ENCODE measurements around the gene ETNK2.
"Not testable (repeated sequence)": the region's sequence is repeated elsewhere in the genome, so short reads cannot be mapped to it uniquely, and the experiment has no call there.

The ETNK2 gene

GRCh38 chr1:204099754-204100153, 52.1 kb downstream of the ETNK2 start:
- DNase-seq (ENCODE audit: low read depth in 3 of 3), result not testable (repeated sequence)

GRCh38 chr1:204098683-204099082, 53.2 kb downstream of the ETNK2 start:
- no peak for DNase-seq (ENCODE audit: low read depth in 3 of 3)

- DNase-seq (ENCODE audit: low read depth in 3 of 3), result no peak
Measured at GRCh38 chr1:204096931-204097330, 54.9 kb downstream of the ETNK2 start.

DNA sequence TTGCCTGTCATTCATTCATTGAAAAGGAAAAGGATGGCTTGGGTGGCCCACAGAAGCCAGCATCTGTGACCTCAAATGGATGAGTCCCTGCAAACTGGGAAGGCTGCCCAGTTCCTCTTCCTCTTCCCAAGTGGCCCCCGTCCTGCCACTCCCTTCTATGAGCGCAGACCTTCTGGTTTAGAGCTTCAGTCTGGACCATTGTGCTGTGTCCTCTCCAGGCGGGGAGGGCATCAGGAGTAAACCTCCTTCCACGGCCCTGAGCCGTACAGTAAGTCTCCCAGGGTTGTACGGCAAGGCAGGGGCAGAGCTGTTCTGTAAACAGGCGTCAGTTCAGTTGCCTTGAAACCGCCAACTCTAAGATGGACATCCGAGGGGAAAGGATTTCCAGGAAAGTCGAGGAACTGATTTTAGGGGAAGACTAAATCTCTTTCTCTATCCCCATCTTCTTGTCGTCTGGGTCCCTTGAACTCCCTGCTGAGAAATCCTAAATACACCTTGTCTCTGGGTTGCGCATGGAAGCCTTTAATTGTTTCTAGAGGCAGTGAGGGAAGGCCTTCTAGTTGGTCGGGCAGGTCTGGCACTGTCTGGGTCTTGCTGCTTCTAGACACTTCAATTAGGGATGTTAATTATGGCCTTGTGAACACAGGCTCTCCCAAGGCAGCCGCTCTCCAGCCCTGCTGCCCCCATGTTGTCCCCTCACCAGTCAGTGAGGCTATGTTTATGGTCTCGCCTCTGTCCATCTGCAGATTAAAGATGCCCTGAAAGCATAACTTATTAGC, 56.8 kb downstream of the ETNK2 start:
- DNase-seq (ENCODE audit: low read depth in 3 of 3), result no peak

DNA sequence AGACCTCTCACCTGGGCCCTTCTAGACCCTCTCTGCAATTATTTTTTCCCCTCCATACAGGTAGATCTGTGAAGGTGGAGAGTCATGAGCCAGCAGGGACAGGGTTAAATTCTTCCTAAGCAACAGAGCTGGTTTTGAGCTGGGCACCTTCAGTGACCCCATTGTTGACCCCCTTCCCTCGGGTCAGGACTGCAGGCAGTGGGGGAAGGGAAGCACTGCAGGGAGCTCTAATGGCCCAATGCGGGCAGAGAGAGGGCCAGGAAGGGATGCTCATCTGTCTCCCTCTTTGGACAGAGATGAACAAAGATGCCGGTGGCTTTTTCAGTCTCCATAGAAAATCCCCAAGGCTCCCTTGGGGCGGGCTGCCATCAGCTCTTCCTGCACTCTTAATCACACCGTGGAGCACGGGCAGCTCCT, 57.5 kb downstream of the ETNK2 start:
- DNase-seq (ENCODE audit: low read depth in 3 of 3), result no peak

- DNase-seq (ENCODE audit: low read depth in 3 of 3), result no peak
Measured at GRCh38 chr1:204093781-204094180, 58.1 kb downstream of the ETNK2 start.

- no peak for DNase-seq (ENCODE audit: low read depth in 3 of 3)
Measured at GRCh38 chr1:204093421-204093717, 58.5 kb downstream of the ETNK2 start.

DNA sequence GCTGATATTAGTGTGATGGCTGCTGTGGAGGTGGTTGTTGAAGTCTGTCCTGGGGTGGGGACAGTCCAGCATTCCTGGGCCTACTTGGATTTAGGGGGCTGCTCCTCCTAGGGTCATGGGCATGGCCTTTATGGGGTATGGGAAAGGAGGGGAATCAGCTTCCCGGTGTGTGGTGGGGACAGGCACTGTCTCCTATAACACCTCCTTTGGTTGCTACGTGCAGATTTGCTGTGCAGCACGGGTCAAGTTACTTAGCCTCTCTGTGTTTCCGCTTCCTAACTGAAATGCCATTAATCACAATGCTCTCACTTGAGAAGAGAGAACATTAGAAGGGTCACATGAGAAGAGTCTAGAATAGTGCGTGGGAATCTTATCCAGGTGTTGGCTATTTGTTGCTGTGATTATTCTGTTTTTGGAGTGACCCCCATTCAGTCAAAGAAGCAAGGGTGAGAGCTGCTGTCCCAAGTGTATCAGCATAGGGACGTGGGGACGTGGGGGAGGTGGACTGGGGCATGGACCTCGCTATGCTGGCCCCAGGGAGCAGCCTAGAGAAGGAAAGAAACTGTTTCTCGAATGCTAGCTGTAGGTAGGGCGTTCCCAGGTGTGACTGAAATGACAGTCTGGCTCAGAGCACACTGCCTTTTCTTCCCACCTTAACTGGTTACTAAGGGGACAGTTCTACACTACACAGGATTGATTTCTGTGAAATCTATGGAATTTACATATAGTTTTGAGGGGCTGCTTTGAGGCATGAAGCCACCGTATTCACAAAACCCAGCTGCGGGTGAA, 59.0 kb downstream of the ETNK2 start:
- no peak for DNase-seq (ENCODE audit: low read depth in 3 of 3)

DNA sequence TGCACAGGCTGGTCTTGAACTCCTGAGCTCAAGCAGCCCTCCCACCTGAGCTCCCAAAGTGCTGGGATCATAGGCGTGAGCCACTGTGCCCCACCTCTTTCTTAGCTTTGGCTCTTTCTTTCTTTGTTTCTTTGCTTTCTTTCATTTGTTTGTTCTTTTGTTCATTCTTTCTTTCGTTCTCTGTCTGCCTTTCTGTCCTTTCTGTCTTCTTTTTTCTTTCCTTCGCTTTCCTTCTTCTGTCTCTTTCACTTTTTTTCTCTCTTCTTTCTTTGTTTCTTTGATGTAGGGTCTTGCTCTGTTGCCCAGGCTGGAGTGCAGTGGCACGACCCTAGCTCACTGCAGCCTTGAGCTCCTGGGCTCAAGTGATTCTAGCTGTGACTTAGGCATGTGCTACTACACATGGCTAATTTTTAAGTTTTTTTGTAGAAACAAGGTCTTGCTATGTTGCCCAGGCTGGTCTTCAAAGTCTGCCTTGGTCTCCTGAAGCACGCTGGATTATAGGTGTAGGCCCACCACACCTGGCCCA, 60.0 kb downstream of the ETNK2 start:
- no peak for DNase-seq (ENCODE audit: low read depth in 3 of 3)

DNA sequence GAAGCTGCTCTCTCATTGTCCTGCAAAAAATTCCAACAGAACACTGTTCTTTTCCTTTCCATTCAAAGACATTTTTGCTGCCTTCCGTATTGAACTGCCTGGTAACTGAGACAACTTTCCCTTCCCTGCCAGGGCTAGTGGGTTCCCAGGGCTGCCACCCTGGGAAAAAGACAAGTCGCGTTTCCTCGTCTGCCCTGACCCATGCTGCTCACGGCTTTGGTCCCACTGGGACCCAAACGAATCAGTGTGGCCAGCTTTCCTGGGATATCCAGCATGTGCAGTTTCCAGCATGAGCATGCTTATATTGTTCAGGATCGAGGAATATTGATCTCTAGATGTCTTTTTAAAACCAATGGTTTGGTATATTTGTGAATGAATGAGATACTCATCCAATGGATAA, 60.8 kb downstream of the ETNK2 start:
- DNase-seq (ENCODE audit: low read depth in 3 of 3), result no peak

GRCh38 chr1:204090132-204090531, 61.7 kb downstream of the ETNK2 start:
- DNase-seq (ENCODE audit: low read depth in 3 of 3), result not testable (repeated sequence)

- no peak for DNase-seq (ENCODE audit: low read depth in 3 of 3)
Measured at GRCh38 chr1:204089044-204089751, 62.6 kb downstream of the ETNK2 start.

DNA sequence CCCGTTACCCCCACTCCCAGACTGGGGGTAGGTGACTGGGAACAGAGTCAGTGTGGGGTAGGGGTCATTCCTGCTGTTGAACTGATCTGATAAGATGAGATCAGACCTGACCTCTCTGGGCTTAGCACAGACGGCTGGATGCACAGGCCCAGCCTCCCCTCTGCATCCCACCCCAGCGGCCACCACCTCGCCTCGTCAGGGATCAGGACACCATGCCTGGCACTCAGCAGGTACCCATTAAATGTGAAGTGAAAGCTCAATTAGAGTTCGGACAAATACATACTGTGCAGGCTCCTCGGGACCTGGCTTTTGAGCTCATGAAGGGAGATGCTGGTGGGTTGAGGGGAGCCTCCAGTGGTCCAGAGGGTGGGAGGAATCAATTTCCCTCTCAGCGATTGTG, 63.2 kb downstream of the ETNK2 start:
- no peak for DNase-seq (ENCODE audit: low read depth in 3 of 3)

- DNase-seq (ENCODE audit: low read depth in 3 of 3), result no peak
Measured at GRCh38 chr1:204087893-204088528, 63.8 kb downstream of the ETNK2 start.

DNA sequence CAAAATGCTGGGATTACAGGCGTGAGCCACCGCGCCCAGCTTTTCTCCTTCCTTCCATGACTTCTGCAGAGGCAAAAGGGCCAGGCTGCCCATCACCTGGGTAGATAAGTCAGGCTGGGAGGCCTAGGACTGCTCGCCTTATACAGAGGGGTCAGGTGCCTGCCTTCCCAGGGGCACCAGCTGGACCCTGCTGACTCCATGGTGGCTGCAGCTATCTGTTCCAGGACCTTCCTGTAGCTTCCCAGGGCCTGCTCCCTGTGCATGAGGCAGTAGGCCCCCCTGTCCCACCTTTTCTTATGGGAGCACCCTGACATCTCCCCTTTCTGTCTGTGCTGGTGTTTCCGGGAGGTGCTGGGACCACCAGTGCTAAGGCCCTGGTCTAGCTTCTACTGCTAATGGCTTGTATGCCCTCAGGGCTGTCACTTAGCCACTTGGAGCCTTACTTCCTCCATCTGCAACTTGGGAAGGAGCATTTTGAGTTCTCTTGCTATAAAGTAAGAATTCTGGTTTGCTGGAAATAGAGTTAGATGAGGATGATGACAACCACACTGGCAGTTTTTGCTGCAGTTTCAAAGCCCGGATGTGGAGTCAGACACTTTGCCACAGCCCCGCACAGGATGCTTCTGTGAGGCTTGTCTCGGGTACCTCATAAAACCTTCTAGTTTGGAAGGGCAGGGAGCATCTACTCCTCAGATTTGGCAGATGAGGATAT, 64.5 kb downstream of the ETNK2 start:
- no peak for DNase-seq (ENCODE audit: low read depth in 3 of 3)

DNA sequence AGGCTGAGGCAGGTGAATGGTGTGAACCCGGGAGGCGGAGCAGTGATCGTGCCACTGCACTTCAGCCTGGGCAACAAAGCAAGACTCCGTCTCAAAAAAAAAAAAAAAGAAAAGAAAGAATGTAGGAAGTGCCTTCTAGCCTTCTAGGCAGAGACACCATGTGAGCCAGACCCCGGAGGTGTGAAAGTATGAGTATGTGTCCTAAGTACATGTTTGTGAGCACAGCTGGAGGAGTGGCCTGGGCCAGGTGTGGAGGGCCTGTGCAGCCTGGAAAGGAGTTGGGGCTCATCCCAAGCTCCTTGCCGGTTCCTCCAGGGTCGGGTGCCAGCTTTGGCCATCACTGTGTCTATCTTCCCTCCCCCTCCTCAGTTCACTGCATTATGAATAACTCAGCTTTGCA, 66.0 kb downstream of the ETNK2 start:
- no peak for DNase-seq (ENCODE audit: low read depth in 3 of 3)

- no peak for DNase-seq (ENCODE audit: low read depth in 3 of 3)
Measured at GRCh38 chr1:204084247-204084772, 67.5 kb downstream of the ETNK2 start.

DNA sequence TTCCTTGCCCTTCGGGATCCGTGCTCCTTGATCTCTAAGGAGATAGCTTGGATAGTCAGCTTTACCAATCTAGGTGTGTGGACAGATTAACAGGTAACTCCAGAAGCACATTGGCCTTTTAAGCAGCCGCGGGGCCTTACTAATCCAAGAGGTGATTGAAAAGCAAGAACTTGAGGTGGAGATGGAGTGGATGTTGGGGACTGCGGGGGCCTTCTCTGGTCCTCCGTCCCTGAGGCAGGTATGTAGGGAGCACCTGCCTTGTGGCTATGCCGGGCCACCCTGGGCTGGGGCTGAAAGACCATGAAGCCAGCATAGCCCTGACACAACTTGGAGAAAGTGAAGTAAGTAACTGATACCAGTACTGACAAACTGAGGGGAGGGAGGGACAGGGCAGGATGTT, 68.4 kb downstream of the ETNK2 start:
- DNase-seq (ENCODE audit: low read depth in 3 of 3), result no peak

GRCh38 chr1:204081791-204082513, 69.9 kb downstream of the ETNK2 start:
- DNase-seq (ENCODE audit: low read depth in 3 of 3), result no peak

DNA sequence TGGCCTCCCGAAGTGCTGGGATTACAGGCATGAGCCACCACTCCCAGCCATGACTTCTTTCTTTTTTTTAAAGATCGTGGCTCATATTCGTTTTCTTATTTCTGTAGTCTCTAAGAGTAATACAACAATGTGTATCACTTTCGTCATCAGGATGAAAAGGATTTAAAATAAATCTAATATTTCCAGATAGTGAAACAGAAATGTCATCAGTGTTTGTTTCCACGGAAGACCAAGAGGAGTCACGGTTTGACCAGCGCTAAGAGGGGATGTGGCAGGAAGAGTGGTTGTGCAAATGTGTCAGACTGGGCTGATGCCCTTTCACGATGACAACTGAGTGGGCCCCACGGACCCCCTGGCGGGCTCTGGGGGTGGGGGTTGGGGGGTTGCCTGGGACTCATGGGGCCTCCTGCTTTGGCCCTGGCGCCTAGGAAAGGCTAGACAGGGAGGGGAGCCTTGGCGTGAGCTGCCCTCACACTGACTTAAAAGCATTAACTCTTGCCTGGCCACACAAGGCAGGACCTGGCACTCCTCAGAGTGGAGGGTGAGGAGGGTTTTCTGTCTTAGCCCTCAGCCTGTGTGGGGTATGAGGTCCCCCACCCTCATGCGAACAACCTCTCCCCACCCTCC, 70.6 kb downstream of the ETNK2 start:
- no peak for DNase-seq (ENCODE audit: low read depth in 3 of 3)

Measured in stimulated activated CD4-positive, alpha-beta T cell treated with anti-CD3 and anti-CD28 coated beads, TNF-alpha, amount 100 ng/mL, for 48 hours (primary cell).